Measurements from ENCODE around the gene BCAM. TPM values are rescaled to one million over a fixed set of nuclear protein-coding genes. Genes with fewer than 3 reads are reported as not detected.

The BCAM gene
- total and polyA plus RNA-seq, 3 donors from 2014 or later, result 67.8 to 128 (median 113) TPM

- Histone ChIP-seq H3K4me3 (no peak overlapping the region), H3K27ac (no peak overlapping the region), H3K27me3 (no peaks in the 10 kb centered on the region), H3K4me1 (no peaks in the 10 kb centered on the region), H3K9me3 (no peaks in the 10 kb centered on the region), H3K36me3 (ENCODE audit: low read depth, missing control alignments) (no peaks in the 10 kb centered on the region)
- intact Hi-C loops (cut with DNase I; ENCODE audit: low total_unique reads), result no loop called here
- DNase-seq, result no peak
- WGBS, 2 donors, result 86 to 92% methylated on average over 2 of the region's 2 CpGs
- TF ChIP-seq, protein P1, sequence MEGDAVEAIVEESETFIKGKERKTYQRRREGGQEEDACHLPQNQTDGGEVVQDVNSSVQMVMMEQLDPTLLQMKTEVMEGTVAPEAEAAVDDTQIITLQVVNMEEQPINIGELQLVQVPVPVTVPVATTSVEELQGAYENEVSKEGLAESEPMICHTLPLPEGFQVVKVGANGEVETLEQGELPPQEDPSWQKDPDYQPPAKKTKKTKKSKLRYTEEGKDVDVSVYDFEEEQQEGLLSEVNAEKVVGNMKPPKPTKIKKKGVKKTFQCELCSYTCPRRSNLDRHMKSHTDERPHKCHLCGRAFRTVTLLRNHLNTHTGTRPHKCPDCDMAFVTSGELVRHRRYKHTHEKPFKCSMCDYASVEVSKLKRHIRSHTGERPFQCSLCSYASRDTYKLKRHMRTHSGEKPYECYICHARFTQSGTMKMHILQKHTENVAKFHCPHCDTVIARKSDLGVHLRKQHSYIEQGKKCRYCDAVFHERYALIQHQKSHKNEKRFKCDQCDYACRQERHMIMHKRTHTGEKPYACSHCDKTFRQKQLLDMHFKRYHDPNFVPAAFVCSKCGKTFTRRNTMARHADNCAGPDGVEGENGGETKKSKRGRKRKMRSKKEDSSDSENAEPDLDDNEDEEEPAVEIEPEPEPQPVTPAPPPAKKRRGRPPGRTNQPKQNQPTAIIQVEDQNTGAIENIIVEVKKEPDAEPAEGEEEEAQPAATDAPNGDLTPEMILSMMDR (IDR thresholded peaks at IDR 0.05), result no peak
- TF ChIP-seq POLR2A (IDR thresholded peaks at IDR 0.05), result no peak
These were observed 30.4 kb downstream of the BCAM start for GRCh38 chr19:44839276-44839675.

- no peak overlapping the region for H3K27ac ChIP-seq
- TF ChIP-seq, protein P1 (IDR thresholded peaks at IDR 0.05), result no peak
- TF ChIP-seq POLR2A (IDR thresholded peaks at IDR 0.05), result no peak
- intact Hi-C loops (cut with DNase I; ENCODE audit: low total_unique reads), result loop anchor here (5.0 to 10.0 kb wide), 2 partner anchors 34 to 56 kb away; partner anchors contain the start of gene BCAM
These were observed 31.9 kb downstream of the BCAM start for GRCh38 chr19:44840811-44841210.

DNA sequence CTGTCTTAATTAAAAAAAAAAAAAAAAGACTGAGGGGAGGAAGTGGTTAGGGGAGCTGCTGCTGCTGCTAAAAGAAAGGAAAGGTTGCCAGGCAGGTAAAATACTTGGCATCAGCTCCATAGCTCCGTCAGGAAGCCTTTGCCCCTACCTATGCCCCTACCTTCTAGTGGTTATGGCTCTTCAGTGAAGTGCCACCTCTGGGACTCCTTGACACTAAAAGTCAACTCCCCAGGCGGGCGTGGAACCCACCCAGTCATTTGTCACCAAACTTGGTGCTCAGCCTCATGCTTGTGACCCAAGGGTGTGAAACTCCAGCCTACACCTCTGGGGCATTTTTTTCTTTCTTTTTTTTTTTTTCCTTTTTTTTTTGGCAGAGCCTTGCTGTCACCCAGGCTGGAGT lies 32.3 kb downstream of the BCAM start:
- Histone ChIP-seq H3K4me1 (no peaks in the 10 kb centered on the region), H3K36me3 (ENCODE audit: low read depth, missing control alignments) (no peaks in the 10 kb centered on the region), H3K27ac (no peak overlapping the region), H3K9me3 (no peaks in the 10 kb centered on the region), H3K27me3 (no peaks in the 10 kb centered on the region), H3K4me3 (no peak overlapping the region)
- intact Hi-C loops (cut with DNase I; ENCODE audit: low total_unique reads), result loop anchor here (5.0 to 10.0 kb wide), 2 partner anchors 34 to 56 kb away; partner anchors contain the start of gene BCAM
- DNase-seq, result no peak
- TF ChIP-seq, protein P1 (IDR thresholded peaks at IDR 0.05), result no peak
- 84 to 96% methylated on average over 3 of the region's 3 CpGs for WGBS, 2 donors

More at GRCh38 chr19:44840811-44841210, 31.9 kb downstream of the BCAM start:
- no peaks in the 10 kb centered on the region for H3K36me3 ChIP-seq (ENCODE audit: low read depth, missing control alignments)
- H3K4me3 ChIP-seq, result no peak overlapping the region
- no peak for DNase-seq
- no peaks in the 10 kb centered on the region for H3K9me3 ChIP-seq
- no peaks in the 10 kb centered on the region for H3K4me1 ChIP-seq
- no peaks in the 10 kb centered on the region for H3K27me3 ChIP-seq
- 74 to 79% methylated on average over 7 of the region's 7 CpGs for WGBS, 2 donors

DNA sequence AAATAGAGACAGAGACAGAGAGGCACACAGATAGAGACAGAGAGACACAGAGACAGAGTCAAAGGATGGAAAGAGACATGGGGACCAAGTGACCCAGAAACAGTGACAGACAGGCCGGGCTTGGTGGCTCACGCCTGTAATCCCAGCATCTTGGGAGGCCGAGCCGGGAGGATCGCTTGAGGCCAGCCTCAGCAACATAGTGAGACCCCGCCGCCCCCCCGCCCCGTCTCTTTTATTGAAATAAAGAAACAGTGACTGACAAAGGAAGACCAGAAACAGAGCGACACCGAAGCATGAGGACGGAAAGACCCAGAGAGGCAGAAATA lies 36.3 kb downstream of the BCAM start:
- H3K36me3 ChIP-seq (ENCODE audit: low read depth, missing control alignments), result no peaks in the 10 kb centered on the region
- peak overlapping the region; percentile 94 to 95 for H3K4me3 ChIP-seq
- H3K27me3 ChIP-seq, result no peaks in the 10 kb centered on the region
- WGBS, 2 donors, result 5% methylated on average over 12 of the region's 12 CpGs
- no peaks in the 10 kb centered on the region for H3K9me3 ChIP-seq
- no peak for DNase-seq
- peak overlapping the region; percentile 83 to 88 for H3K27ac ChIP-seq
- H3K4me1 ChIP-seq, result peaks cover 21% of the 10 kb centered on the region
- no peak for TF ChIP-seq POLR2A (IDR thresholded peaks at IDR 0.05)
- intact Hi-C loops (cut with DNase I; ENCODE audit: low total_unique reads), result loop anchor here (10.0 kb wide), 1 partner anchor 60 kb away; no protein-coding TSS in a partner anchor

DNA sequence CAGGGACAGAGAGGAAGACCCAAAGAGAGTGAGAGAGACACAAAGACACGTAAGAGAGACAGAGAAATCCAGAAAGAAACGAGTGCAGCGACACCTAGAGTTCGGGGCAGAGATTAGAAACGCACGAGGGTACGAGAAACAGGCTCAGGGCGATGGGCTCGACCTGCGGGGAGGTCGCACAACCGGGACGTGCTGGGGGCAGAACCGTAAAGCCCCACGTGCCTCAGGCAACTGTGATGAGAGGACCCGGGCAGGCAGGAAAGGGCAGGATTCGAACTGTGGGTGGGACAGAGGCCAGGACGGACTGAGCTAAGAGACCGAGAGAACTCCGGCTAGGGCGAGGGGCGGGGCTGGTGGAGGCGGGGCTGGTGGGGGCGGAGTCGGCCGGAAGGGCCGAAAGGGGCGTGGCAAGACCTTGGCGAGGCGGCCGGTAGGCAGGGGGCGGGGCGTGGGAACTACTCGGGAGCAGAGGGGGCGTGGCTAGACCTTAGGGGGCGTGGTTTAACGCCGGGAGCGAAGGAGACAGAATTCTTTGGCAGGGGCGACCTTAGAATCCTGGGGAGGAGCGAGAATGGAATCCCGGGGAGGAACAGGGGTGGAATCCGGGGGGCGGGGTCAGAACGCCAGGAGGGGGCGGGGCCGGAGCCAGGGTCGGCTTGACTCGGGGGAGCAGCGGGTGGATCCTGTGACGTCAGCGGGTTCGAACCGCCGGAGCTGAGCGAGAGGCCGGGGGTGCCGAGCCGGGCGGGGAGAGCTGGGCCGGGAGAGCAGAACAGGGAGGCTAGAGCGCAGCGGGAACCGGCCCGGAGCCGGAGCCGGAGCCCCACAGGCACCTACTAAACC lies 36.9 kb downstream of the BCAM start, which contains the start of gene NECTIN2:
Gene NECTIN2 (plus strand): TSS at position 686 of the 843 bp plus-strand sequence. CDS start 229 bp downstream, outside the sequence.
- no peaks in the 10 kb centered on the region for H3K36me3 ChIP-seq (ENCODE audit: low read depth, missing control alignments)
- H3K4me1 ChIP-seq, result peaks cover 27% of the 10 kb centered on the region
- 0% methylated on average over 36 to 67 of the region's 67 CpGs for WGBS, 2 donors
- H3K27me3 ChIP-seq, result no peaks in the 10 kb centered on the region
- TF ChIP-seq, protein P1 (IDR thresholded peaks at IDR 0.05), result peak; percentile 69 to 84 (median 82)
- TF ChIP-seq POLR2A (IDR thresholded peaks at IDR 0.05), result peak; percentile 39
- H3K4me3 ChIP-seq, result peak within 1 kb of the TSS; percentile 94 to 95
- DNase-seq, result peak; percentile 100
- intact Hi-C loops (cut with DNase I; ENCODE audit: low total_unique reads), result loop anchor here (10.0 kb wide), 1 partner anchor 61 kb away; no protein-coding TSS in a partner anchor
- no peaks in the 10 kb centered on the region for H3K9me3 ChIP-seq
- H3K27ac ChIP-seq, result peak within 1 kb of the TSS; percentile 98 to 99
